ENCODE measurements around the gene IGSF9B.

The IGSF9B gene

DNA sequence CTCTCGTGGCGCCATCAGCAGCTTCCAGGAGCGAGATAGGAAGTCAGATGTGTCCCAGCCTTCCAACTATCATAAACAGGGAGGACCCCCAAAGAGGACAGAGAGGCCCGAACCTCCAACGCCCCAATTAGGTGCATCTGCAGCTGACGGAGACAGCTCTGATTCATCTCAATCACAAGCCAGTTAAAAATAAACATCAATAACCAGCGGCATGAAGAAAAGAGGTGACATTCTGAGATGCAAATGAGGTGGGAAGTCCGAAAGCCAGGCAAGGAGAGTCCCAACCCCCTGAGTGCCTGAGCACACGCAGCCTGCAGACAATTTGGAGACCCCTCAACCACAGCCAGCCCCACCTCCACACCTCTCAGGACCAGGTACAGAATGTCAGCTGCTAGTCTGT, 28.1 kb upstream of the IGSF9B start:
- DNase-seq (ENCODE audit: low read depth), result no peak
- TF ChIP-seq, protein P1, sequence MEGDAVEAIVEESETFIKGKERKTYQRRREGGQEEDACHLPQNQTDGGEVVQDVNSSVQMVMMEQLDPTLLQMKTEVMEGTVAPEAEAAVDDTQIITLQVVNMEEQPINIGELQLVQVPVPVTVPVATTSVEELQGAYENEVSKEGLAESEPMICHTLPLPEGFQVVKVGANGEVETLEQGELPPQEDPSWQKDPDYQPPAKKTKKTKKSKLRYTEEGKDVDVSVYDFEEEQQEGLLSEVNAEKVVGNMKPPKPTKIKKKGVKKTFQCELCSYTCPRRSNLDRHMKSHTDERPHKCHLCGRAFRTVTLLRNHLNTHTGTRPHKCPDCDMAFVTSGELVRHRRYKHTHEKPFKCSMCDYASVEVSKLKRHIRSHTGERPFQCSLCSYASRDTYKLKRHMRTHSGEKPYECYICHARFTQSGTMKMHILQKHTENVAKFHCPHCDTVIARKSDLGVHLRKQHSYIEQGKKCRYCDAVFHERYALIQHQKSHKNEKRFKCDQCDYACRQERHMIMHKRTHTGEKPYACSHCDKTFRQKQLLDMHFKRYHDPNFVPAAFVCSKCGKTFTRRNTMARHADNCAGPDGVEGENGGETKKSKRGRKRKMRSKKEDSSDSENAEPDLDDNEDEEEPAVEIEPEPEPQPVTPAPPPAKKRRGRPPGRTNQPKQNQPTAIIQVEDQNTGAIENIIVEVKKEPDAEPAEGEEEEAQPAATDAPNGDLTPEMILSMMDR (IDR thresholded peaks at IDR 0.05; ENCODE audit: low read length, missing control alignments), result no peak
- H3K4me3 ChIP-seq (replicated peaks; ENCODE audit: low read depth, low read length), result no peak overlapping the region

DNA sequence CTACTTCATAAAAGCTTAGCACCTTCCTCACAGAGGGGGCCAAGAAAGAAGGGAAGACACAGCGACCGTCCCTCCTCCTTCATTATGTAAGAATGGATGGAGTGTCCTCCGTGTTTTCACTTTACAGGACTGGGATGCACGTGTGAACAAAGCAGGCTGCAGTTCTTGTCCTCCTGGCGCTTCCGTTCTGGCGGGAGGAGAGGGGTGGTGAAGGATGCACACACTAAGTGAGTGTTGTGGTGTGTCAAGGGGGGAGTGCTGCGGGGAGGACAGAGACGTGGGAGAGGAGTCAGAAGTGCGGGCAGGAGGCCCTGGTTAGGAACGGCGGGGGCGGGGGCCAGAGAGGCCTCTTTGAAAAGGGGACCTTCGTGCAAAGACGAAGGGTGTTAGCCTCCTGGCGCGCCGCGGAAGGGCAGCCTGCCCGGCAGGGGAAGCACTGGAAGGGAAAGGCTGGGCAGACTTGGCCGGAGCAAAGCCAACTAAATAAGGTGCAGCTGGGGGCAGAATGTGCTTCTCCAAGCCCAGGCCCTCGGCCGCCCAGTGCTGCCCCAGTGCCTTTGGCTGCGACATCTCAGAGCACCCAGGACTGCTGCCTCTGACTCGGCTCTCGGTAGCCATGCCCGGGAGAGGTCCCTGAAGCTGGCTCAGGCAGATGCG, 27.0 kb upstream of the IGSF9B start:
- TF ChIP-seq, protein P1 (IDR thresholded peaks at IDR 0.05; ENCODE audit: low read length, missing control alignments), result no peak
- no peak for DNase-seq (ENCODE audit: low read depth)
- no peak overlapping the region for H3K4me3 ChIP-seq (replicated peaks; ENCODE audit: low read depth, low read length)

DNA sequence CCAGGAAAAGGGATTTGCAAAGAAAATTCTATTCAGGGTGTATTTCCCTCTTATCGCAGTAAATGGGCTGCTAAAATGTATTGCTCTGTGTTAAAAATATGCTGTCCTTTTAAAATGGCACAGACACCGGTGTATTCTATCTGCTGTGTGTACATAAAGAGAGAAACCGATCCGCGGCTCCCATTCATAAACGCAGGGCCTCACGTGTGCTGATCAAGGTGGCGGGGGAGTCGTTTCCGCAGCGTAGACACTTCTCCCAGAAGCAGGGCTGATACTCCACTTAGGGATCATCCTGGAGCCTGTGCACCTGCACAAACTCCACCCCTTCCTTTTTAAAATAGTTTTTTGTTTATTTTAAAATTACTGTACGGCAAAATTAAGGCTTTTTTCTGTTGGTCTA, 26.1 kb upstream of the IGSF9B start:
- H3K4me3 ChIP-seq (replicated peaks; ENCODE audit: low read depth, low read length), result no peak overlapping the region
- TF ChIP-seq, protein P1 (IDR thresholded peaks at IDR 0.05; ENCODE audit: low read length, missing control alignments), result no peak
- DNase-seq (ENCODE audit: low read depth), result no peak

DNA sequence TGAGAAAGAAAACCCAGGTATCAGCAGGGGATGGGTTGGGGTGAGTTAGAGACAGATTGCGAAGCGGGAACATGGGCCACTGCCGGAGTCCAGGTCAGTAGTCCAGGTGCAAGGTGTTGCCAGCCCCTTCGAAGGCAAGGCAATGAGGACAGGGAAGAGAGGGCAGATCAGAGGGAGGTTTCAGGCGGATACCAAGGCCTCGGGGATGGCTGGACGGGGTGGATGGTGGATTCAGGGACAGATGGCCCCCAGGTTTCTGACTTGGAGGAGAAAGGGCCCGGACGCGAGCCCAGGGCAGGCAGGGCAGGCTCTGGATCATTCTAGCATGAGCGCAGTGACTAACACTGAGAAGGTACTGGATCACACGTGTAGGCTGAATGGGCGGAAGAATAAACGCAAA, 25.4 kb upstream of the IGSF9B start:
- no peak overlapping the region for H3K4me3 ChIP-seq (replicated peaks; ENCODE audit: low read depth, low read length)
- TF ChIP-seq, protein P1 (IDR thresholded peaks at IDR 0.05; ENCODE audit: low read length, missing control alignments), result no peak
- no peak for DNase-seq (ENCODE audit: low read depth)

DNA sequence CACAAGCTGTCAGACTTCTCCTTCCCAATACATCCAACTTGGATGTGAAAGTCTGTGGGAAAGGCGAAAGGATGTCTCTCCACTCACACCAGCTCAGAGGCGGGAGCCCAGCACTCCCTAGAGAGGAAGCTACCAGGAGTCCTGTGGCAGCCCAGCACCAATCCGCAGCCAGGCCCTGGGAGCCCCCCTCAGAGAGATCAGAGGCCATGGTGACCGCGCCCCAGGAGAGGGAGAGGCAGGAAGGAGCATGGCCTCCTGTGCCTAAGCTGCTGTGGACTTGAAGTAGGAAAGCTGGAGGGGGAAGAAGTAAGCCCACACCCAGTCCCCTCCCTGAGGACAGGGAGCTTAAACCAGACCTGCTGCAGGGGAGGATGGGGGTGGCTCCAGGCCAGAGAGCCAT, 24.4 kb upstream of the IGSF9B start:
- TF ChIP-seq, protein P1 (IDR thresholded peaks at IDR 0.05; ENCODE audit: low read length, missing control alignments), result no peak
- no peak for DNase-seq (ENCODE audit: low read depth)
- H3K4me3 ChIP-seq (replicated peaks; ENCODE audit: low read depth, low read length), result no peak overlapping the region

DNA sequence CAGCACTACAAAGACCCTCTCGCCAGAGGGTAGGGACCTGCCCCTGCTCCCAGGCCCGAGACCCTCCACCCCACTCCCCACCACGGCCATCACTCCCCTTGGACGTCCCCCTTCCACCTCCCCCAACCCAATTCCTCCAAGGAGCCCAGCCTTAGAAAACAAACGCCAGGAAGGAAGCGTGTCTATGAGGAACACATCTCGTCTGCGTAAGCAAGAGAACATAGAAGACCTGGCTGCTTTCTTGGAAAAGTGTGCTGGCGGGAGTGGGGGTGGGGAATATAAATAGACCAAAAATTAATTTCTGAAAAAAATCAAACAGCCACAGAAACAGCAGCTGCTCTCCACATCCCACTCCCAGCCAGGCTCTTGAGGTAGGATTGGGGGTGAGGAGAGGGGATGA, 23.9 kb upstream of the IGSF9B start:
- DNase-seq (ENCODE audit: low read depth), result no peak
- TF ChIP-seq, protein P1 (IDR thresholded peaks at IDR 0.05; ENCODE audit: low read length, missing control alignments), result no peak
- no peak overlapping the region for H3K4me3 ChIP-seq (replicated peaks; ENCODE audit: low read depth, low read length)

DNA sequence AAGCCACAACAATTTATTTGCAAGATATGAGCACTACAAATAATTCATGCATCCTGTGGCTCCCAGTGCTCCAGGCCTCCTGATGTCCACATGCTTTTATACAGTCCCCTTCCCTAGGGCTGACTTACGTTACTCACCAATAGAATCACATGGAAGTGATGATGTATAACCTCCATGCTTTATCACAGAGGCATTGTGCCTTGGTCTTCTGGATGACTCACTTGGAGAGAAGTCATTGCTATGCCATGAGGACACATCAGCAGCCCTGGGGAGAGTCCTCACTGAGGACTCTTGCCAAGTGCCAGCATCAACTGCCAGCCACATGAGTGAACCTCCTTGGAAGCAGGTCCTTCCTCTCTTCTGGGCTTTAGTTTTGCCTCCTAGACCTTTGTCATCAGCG, 22.0 kb upstream of the IGSF9B start:
- TF ChIP-seq, protein P1 (IDR thresholded peaks at IDR 0.05; ENCODE audit: low read length, missing control alignments), result no peak
- H3K4me3 ChIP-seq (replicated peaks; ENCODE audit: low read depth, low read length), result no peak overlapping the region
- no peak for DNase-seq (ENCODE audit: low read depth)
